GM12801 (cell line): Measurements from ENCODE around the gene ANKRD29.

Source experiments
- TF ChIP-seq, protein P1 (sequence below): IDR thresholded peaks from one replicate; pipeline ENCODE4 v1.5.1; 2011; ENCODE audit warnings: control low read depth; ENCODE audit not compliant: insufficient read length; ENCODE audit errors: extremely low read depth

ANKRD29 gene

DNA sequence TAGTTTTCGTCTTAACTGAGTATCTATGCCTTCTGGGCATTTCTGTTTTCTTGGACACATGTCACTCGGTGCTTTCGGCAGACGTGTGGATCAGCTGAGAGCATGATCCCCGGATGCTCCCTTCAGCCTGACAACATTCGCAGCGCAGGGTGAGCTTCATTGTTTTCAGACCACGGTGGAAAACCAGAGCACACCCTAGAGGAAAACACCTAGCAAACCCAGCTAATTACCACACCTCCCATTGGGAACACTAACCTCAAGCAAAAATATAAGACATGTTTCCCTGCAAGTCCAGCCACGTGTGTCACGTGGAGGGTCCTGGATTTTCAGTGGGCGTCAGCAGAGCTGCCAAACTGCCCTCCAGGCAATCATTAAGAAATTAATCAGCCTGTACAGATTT lies 31.0 kb downstream of the ANKRD29 start:
- TF ChIP-seq, protein P1, sequence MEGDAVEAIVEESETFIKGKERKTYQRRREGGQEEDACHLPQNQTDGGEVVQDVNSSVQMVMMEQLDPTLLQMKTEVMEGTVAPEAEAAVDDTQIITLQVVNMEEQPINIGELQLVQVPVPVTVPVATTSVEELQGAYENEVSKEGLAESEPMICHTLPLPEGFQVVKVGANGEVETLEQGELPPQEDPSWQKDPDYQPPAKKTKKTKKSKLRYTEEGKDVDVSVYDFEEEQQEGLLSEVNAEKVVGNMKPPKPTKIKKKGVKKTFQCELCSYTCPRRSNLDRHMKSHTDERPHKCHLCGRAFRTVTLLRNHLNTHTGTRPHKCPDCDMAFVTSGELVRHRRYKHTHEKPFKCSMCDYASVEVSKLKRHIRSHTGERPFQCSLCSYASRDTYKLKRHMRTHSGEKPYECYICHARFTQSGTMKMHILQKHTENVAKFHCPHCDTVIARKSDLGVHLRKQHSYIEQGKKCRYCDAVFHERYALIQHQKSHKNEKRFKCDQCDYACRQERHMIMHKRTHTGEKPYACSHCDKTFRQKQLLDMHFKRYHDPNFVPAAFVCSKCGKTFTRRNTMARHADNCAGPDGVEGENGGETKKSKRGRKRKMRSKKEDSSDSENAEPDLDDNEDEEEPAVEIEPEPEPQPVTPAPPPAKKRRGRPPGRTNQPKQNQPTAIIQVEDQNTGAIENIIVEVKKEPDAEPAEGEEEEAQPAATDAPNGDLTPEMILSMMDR = no peak

DNA sequence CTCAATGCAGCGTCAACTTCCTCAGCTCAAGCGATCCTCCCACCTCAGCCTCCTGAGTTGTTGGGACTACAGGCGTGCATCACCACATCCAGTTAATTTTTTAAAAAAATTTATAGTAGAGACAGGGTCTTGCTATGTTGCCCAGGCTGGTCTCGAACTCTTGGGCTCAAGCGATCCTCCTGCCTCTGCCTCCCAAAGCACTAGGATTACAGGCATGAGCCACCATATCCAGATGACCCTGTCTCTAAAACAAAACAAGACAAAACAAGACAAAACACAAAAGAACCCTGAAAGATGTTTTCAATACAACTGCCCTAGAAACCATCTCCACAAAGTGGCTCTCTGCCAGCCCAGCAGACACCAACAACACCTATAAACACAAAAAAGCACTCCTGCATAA lies 31.4 kb downstream of the ANKRD29 start:
- TF ChIP-seq, protein P1 = no peak

DNA sequence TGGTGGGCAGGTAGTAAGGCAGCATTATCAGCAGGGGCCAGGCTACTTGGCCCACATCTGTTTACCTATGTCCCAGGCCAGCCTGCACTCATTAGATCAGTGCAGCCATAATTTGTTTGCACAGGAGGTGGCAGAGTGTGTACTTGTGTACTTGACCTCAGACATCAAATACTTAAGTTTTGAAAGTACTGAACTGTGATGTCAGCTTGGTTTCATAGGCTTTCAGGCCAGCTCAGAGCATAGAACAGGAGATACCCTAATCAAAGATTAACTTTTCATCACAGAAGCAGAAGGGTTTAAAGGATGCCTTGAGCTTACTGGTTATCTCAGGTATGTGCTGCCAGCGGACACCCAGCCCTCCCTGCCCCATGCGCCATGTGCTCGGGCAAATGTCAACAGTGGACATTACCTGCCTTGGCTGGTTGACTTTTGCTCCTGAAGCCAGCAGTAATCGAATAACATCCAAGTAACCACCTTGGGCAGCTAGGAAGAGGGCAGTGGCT lies 33.2 kb downstream of the ANKRD29 start:
- TF ChIP-seq, protein P1 = no peak

DNA sequence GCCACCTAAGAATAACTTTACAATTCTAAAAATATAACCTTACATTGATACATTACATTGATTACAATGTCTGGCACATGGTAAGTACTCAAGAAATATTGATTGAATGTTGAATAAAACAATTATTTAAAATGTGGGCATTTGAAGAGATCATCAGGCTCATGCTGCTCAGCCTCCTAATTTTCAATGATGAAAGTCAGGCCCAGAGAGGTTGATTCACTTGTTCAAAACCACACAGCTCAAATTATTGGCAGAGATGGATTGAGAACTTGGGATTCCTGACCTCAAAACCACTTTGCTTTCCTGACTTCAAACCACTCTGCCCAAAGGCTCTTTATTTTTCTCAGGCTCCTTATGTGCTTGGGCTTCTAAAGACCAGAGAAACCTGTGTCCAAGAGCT lies 34.7 kb downstream of the ANKRD29 start:
- TF ChIP-seq, protein P1 = no peak

DNA sequence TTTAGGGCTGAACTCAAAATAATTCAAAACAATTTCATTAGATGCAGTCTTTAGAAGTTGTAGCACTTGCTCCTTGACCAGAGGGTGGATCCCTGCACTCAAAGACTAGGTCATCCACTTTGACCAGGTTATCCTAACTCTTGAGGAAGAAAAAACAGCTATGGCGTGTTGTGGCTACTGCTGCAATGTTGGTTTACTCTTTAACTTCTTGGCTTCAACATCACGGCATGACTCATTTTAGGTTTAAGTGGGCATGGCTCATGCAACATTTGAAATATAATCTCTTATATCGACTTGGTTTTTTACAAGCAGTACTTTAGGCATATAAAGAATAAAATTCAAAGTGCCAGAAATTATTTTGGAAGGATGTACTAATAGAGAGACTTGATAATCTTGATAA lies 35.4 kb downstream of the ANKRD29 start:
- TF ChIP-seq, protein P1 = no peak

DNA sequence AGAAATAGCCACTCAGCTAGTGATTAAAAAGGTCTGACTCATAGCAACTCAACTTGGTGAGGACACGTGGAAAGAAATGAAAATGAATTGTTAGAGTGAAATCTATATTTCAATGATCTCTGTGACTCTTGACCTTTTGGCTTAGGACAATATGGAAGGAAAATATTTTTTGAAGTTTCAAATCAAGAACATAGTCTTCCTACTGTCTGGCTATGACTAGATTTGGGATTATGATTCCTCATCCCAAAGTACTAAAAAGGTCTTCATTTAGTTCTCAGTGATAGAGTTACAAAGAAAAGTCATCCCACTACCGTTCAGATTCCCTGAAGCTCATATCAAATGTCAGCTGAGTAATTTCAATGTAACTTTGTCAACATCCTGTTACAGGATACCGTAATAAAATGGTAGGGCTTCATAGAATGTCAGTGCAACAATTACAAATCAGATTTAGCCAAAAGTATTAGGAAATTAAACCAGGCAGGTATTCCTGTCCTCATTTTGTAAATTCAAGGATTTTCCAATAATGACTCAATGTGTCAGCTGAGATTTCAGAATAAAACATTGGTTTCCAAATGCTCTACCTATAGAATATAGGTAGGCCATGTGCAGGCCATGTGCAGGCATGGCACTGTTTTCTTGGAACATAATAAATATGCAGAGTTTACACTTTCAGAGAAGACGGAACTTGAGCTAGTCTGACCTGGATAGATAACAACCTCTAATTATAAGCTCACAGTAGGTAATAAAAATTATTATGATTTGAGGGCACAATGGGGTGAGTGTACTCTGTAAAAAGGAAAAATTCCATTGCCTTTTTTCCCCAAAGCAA lies 36.0 kb downstream of the ANKRD29 start:
- TF ChIP-seq, protein P1 = no peak

DNA sequence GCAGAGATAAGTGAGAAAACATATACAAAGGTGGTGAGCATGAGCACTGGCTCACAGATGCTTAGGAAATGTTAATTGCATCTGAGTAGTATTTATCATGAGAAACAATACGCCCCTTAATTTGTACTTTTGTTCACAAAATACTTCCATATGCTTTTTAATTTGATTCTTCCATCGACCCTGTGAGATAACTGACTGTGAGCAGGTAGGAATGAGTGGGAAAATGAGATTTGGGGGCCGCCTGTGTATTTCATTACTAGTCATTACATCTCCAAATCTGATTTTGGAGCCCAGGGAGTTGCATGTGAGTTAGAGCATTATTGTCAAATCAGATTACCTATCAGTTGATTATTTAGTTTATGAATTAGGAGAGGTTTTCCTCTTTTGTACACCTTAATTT lies 39.7 kb downstream of the ANKRD29 start:
- TF ChIP-seq, protein P1 = no peak
